ENCODE measurements around the gene PSMC3. TPM values are rescaled to one million over a fixed set of nuclear protein-coding genes. Genes with fewer than 3 reads are reported as not detected.

Gene PSMC3
- total and polyA plus RNA-seq, 9 of the 15 experiments (the other 6 are each of a cell fraction or from before 2014, with no cell fraction given): 44.3 to 324 (median 240) TPM

- TF ChIP-seq, protein P1, sequence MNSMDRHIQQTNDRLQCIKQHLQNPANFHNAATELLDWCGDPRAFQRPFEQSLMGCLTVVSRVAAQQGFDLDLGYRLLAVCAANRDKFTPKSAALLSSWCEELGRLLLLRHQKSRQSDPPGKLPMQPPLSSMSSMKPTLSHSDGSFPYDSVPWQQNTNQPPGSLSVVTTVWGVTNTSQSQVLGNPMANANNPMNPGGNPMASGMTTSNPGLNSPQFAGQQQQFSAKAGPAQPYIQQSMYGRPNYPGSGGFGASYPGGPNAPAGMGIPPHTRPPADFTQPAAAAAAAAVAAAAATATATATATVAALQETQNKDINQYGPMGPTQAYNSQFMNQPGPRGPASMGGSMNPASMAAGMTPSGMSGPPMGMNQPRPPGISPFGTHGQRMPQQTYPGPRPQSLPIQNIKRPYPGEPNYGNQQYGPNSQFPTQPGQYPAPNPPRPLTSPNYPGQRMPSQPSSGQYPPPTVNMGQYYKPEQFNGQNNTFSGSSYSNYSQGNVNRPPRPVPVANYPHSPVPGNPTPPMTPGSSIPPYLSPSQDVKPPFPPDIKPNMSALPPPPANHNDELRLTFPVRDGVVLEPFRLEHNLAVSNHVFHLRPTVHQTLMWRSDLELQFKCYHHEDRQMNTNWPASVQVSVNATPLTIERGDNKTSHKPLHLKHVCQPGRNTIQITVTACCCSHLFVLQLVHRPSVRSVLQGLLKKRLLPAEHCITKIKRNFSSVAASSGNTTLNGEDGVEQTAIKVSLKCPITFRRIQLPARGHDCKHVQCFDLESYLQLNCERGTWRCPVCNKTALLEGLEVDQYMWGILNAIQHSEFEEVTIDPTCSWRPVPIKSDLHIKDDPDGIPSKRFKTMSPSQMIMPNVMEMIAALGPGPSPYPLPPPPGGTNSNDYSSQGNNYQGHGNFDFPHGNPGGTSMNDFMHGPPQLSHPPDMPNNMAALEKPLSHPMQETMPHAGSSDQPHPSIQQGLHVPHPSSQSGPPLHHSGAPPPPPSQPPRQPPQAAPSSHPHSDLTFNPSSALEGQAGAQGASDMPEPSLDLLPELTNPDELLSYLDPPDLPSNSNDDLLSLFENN (IDR thresholded peaks at IDR 0.05; ENCODE audit: low read depth in 2 of 2, low read length in 2 of 2): no peak
- TF ChIP-seq ZNF143 (CRISPR knock-in tag; IDR thresholded peaks at IDR 0.05) (no peak), E4F1 (CRISPR knock-in tag; IDR thresholded peaks at IDR 0.05; ENCODE audit: borderline replicate concordance) (no peak), MXI1 (IDR thresholded peaks at IDR 0.05; ENCODE audit: low read depth, low read length) (no peak), KDM5B (IDR thresholded peaks at IDR 0.05; ENCODE audit: insufficient replicate concordance, low read depth, low read length) (peak; percentile 43), HNRNPL (IDR thresholded peaks at IDR 0.05; ENCODE audit: low read depth, low read length) (no peak), HCFC1 (IDR thresholded peaks at IDR 0.05; ENCODE audit: low read depth, low read length) (0 out of 2 replicates have a peak, but pooled peaks have one; percentile 14), ZFP30 (CRISPR knock-in tag; IDR thresholded peaks at IDR 0.05; ENCODE audit: borderline replicate concordance) (no peak), SRSF7 (optimal IDR thresholded peaks at IDR 0.05; ENCODE audit: low read depth, low read length) (no peak), SAFB2 (IDR thresholded peaks at IDR 0.05; ENCODE audit: borderline replicate concordance, low read depth, low read length, severe bottlenecking) (no peak), KLF6 (CRISPR knock-in tag; IDR thresholded peaks at IDR 0.05; ENCODE audit: borderline replicate concordance) (no peak), ZEB2 (IDR thresholded peaks at IDR 0.05) (peak; percentile 41; the same call in 1 of the 2 replicates), ZNF785 (CRISPR knock-in tag; IDR thresholded peaks at IDR 0.05) (no peak), NONO (IDR thresholded peaks at IDR 0.05; ENCODE audit: low read depth in 2 of 2, low read length in 1 of 2) (no peak), MTA2 (IDR thresholded peaks at IDR 0.05; ENCODE audit: low read depth) (no peak), ZC3H8 (IDR thresholded peaks at IDR 0.05) (no peak), ZNF282 (CRISPR knock-in tag; IDR thresholded peaks at IDR 0.05) (no peak), COPS2 (conservative IDR thresholded peaks at IDR 0.05) (no peak)
- TF ChIP-seq, protein P2, sequence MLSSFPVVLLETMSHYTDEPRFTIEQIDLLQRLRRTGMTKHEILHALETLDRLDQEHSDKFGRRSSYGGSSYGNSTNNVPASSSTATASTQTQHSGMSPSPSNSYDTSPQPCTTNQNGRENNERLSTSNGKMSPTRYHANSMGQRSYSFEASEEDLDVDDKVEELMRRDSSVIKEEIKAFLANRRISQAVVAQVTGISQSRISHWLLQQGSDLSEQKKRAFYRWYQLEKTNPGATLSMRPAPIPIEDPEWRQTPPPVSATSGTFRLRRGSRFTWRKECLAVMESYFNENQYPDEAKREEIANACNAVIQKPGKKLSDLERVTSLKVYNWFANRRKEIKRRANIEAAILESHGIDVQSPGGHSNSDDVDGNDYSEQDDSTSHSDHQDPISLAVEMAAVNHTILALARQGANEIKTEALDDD (IDR thresholded peaks at IDR 0.05): no peak
- TF ChIP-seq, protein P3, sequence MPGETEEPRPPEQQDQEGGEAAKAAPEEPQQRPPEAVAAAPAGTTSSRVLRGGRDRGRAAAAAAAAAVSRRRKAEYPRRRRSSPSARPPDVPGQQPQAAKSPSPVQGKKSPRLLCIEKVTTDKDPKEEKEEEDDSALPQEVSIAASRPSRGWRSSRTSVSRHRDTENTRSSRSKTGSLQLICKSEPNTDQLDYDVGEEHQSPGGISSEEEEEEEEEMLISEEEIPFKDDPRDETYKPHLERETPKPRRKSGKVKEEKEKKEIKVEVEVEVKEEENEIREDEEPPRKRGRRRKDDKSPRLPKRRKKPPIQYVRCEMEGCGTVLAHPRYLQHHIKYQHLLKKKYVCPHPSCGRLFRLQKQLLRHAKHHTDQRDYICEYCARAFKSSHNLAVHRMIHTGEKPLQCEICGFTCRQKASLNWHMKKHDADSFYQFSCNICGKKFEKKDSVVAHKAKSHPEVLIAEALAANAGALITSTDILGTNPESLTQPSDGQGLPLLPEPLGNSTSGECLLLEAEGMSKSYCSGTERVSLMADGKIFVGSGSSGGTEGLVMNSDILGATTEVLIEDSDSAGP (CRISPR knock-in tag; IDR thresholded peaks at IDR 0.05): no peak
Observed at GRCh38 chr11:47376525-47377371, 49.5 kb downstream of the PSMC3 start (continued).
